IMR-90 (cell line): Measurements from ENCODE around the gene ANKHD1.
"Not testable (repeated sequence)": the region's sequence is repeated elsewhere in the genome, so short reads cannot be mapped to it uniquely, and the experiment has no call there.

Source experiments
- BHLHE40 ChIP-seq: fragments of 150-350 bp; IDR thresholded peaks from 2 replicates; pipeline ENCODE4 v1.6.1; 2016; ENCODE audit warnings: mild to moderate bottlenecking, low read depth, low read length
- CTCF ChIP-seq: conservative IDR thresholded peaks from 2 replicates; pipeline ENCODE4 v1.5.1; 2012; ENCODE audit warnings: mild to moderate bottlenecking, low read depth, low read length, improper control_type of control experiment
- FOS ChIP-seq: fragments of 150-350 bp; IDR thresholded peaks from 2 replicates; pipeline ENCODE4 v1.6.1; 2016; ENCODE audit warnings: low read depth, low read length
- MAZ ChIP-seq: IDR thresholded peaks from 2 replicates; pipeline ENCODE4 v1.6.1; 2012; ENCODE audit warnings: low read depth, mild to moderate bottlenecking, low read length, improper control_type of control experiment, moderate library complexity, borderline replicate concordance
- RAD21 ChIP-seq: IDR thresholded peaks from 2 replicates; pipeline ENCODE4 v1.6.1; 2012; ENCODE audit warnings: low read length, improper control_type of control experiment
- RFX5 ChIP-seq: IDR thresholded peaks from 2 replicates; pipeline ENCODE4 v1.8.0; 2012; ENCODE audit warnings: low read depth, mild to moderate bottlenecking, low read length, moderate library complexity
- SMC3 ChIP-seq: fragments of 150-350 bp; IDR thresholded peaks from 2 replicates; pipeline ENCODE4 v1.6.1; 2016; ENCODE audit warnings: low read depth, mild to moderate bottlenecking, antibody characterized with exemption, low read length, moderate library complexity

- not testable (repeated sequence) for TF ChIP-seq CTCF, MAZ, RFX5, RAD21, SMC3, FOS, BHLHE40
Measured at GRCh38 chr5:140488141-140488540, 86.5 kb downstream of the ANKHD1 start.
